ENCODE data around the gene AADACL3. TPM values are rescaled to one million over a fixed set of nuclear protein-coding genes. Genes with fewer than 3 reads are reported as not detected.
"Not testable (repeated sequence)": the region's sequence is repeated elsewhere in the genome, so short reads cannot be mapped to it uniquely, and the experiment has no call there.

Gene AADACL3, protein sequence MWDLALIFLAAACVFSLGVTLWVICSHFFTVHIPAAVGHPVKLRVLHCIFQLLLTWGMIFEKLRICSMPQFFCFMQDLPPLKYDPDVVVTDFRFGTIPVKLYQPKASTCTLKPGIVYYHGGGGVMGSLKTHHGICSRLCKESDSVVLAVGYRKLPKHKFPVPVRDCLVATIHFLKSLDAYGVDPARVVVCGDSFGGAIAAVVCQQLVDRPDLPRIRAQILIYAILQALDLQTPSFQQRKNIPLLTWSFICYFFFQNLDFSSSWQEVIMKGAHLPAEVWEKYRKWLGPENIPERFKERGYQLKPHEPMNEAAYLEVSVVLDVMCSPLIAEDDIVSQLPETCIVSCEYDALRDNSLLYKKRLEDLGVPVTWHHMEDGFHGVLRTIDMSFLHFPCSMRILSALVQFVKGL
- total RNA-seq (2022) (not detected in 2 replicates), Bru-seq, nascent RNA (not detected), BruChase-seq, experiment 1, labeled RNA remaining after a 6-hour chase (percentile 3 among the genes with signal in this experiment), BruChase-seq, experiment 2, labeled RNA remaining after a 2-hour chase (percentile 7 among the genes with signal in this experiment)
- long read RNA-seq = 0 reads

- no peaks in the 10 kb centered on the region for H3K9me3 Mint-ChIP-seq (ENCODE audit: low read depth, unreplicated experiment)
- H3K27me3 Mint-ChIP-seq (ENCODE audit: unreplicated experiment) = peaks cover 43% of the 10 kb centered on the region
- no TSS peak for BruUV-seq (replicated peaks)
- CTCF ChIA-PET = no interaction called here
- DNase-seq = no peak
- H3K27ac Mint-ChIP-seq (ENCODE audit: unreplicated experiment) = no peak within 1 kb of the TSS
- no peak within 1 kb of the TSS for H3K4me3 Mint-ChIP-seq (ENCODE audit: low read depth, unreplicated experiment)
- intact Hi-C loops (cut with micrococcal nuclease; ENCODE audit: unreplicated experiment) = no loop called here
- no peak for TF ChIP-seq CTCF (IDR thresholded peaks at IDR 0.05; ENCODE audit: unreplicated experiment)
- no peaks in the 10 kb centered on the region for H3K4me1 Mint-ChIP-seq (ENCODE audit: low read depth, unreplicated experiment)
- H3K36me3 Mint-ChIP-seq (ENCODE audit: insufficient read depth, unreplicated experiment) = no peaks in the 10 kb centered on the region
Observed at GRCh38 chr1:12715896-12716437, at the start of gene AADACL3. TSS of gene AADACL3 (plus strand) at chr1:12716110. CDS start at chr1:12716177, 67 bp downstream.

DNA sequence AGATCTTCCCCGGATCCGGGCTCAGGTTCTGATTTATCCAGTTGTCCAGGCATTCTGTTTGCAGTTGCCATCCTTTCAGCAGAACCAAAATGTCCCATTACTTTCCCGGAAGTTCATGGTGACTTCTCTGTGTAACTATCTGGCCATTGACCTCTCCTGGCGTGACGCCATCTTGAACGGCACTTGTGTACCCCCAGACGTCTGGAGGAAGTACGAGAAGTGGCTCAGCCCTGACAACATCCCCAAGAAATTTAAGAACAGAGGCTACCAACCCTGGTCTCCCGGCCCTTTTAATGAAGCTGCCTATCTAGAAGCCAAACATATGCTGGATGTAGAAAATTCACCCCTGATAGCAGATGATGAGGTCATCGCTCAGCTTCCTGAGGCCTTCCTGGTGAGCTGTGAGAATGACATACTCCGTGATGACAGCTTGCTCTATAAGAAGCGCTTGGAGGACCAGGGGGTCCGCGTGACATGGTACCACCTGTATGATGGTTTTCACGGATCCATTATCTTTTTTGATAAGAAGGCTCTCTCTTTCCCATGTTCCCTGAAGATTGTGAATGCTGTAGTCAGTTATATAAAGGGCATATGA lies 49.7 kb upstream of the AADACL3 start:
- Mint-ChIP-seq H3K4me3 (ENCODE audit: low read depth, unreplicated experiment) (no peak overlapping the region), H3K4me1 (ENCODE audit: low read depth, unreplicated experiment) (no peaks in the 10 kb centered on the region), H3K36me3 (ENCODE audit: insufficient read depth, unreplicated experiment) (no peaks in the 10 kb centered on the region), H3K27ac (ENCODE audit: unreplicated experiment) (no peak overlapping the region), H3K9me3 (ENCODE audit: low read depth, unreplicated experiment) (no peaks in the 10 kb centered on the region), H3K27me3 (ENCODE audit: unreplicated experiment) (peaks cover 25% of the 10 kb centered on the region)
- no peak for TF ChIP-seq CTCF (IDR thresholded peaks at IDR 0.05; ENCODE audit: unreplicated experiment)
- CTCF ChIA-PET = no interaction called here
- no TSS peak for BruUV-seq (replicated peaks)
- DNase-seq = no peak
- intact Hi-C loops (cut with micrococcal nuclease; ENCODE audit: unreplicated experiment) = no loop called here

- H3K4me1 Mint-ChIP-seq (ENCODE audit: low read depth, unreplicated experiment) = no peaks in the 10 kb centered on the region
- no TSS peak for BruUV-seq (replicated peaks)
- peaks cover 37% of the 10 kb centered on the region for H3K27me3 Mint-ChIP-seq (ENCODE audit: unreplicated experiment)
- no peaks in the 10 kb centered on the region for H3K9me3 Mint-ChIP-seq (ENCODE audit: low read depth, unreplicated experiment)
- CTCF ChIA-PET = no interaction called here
- H3K27ac Mint-ChIP-seq (ENCODE audit: unreplicated experiment) = no peak overlapping the region
- H3K4me3 Mint-ChIP-seq (ENCODE audit: low read depth, unreplicated experiment) = no peak overlapping the region
- DNase-seq = no peak
- intact Hi-C loops (cut with micrococcal nuclease; ENCODE audit: unreplicated experiment) = no loop called here
- no peak for TF ChIP-seq CTCF (IDR thresholded peaks at IDR 0.05; ENCODE audit: unreplicated experiment)
- H3K36me3 Mint-ChIP-seq (ENCODE audit: insufficient read depth, unreplicated experiment) = no peaks in the 10 kb centered on the region
Observed at GRCh38 chr1:12669529-12670068, 46.3 kb upstream of the AADACL3 start.

GRCh38 chr1:12674358-12674757 lies 41.6 kb upstream of the AADACL3 start:
- Mint-ChIP-seq H3K4me1 (ENCODE audit: low read depth, unreplicated experiment) (no peaks in the 10 kb centered on the region), H3K27me3 (ENCODE audit: unreplicated experiment) (peaks cover 47% of the 10 kb centered on the region), H3K9me3 (ENCODE audit: low read depth, unreplicated experiment) (no peaks in the 10 kb centered on the region), H3K4me3 (ENCODE audit: low read depth, unreplicated experiment) (no peak overlapping the region), H3K36me3 (ENCODE audit: insufficient read depth, unreplicated experiment) (no peaks in the 10 kb centered on the region), H3K27ac (ENCODE audit: unreplicated experiment) (no peak overlapping the region)
- no TSS peak for BruUV-seq (replicated peaks)
- CTCF ChIA-PET = no interaction called here
- DNase-seq = no peak
- intact Hi-C loops (cut with micrococcal nuclease; ENCODE audit: unreplicated experiment) = no loop called here
- no peak for TF ChIP-seq CTCF (IDR thresholded peaks at IDR 0.05; ENCODE audit: unreplicated experiment)

- intact Hi-C loops (cut with micrococcal nuclease; ENCODE audit: unreplicated experiment); CTCF ChIA-PET; BruUV-seq (replicated peaks): not testable (repeated sequence)
Observed at GRCh38 chr1:12676122-12676521, 39.8 kb upstream of the AADACL3 start.

More at GRCh38 chr1:12676122-12676521, 39.8 kb upstream of the AADACL3 start:
- not testable (repeated sequence) for H3K4me1 Mint-ChIP-seq (ENCODE audit: low read depth, unreplicated experiment); H3K27ac Mint-ChIP-seq (ENCODE audit: unreplicated experiment); H3K36me3 Mint-ChIP-seq (ENCODE audit: insufficient read depth, unreplicated experiment); H3K9me3 Mint-ChIP-seq (ENCODE audit: low read depth, unreplicated experiment); DNase-seq; H3K4me3 Mint-ChIP-seq (ENCODE audit: low read depth, unreplicated experiment)
- H3K27me3 Mint-ChIP-seq (ENCODE audit: unreplicated experiment) = peaks cover 48% of the 10 kb centered on the region
